ENCODE data around the gene PLA2G4B.

GRCh38 chr15:41836713-41837454, 1.8 kb upstream of the PLA2G4B start:
- TF ChIP-seq EZH2phosphoT487 (IDR thresholded peaks at IDR 0.05; ENCODE audit: low read depth): no peak
- TF ChIP-seq, protein P1, sequence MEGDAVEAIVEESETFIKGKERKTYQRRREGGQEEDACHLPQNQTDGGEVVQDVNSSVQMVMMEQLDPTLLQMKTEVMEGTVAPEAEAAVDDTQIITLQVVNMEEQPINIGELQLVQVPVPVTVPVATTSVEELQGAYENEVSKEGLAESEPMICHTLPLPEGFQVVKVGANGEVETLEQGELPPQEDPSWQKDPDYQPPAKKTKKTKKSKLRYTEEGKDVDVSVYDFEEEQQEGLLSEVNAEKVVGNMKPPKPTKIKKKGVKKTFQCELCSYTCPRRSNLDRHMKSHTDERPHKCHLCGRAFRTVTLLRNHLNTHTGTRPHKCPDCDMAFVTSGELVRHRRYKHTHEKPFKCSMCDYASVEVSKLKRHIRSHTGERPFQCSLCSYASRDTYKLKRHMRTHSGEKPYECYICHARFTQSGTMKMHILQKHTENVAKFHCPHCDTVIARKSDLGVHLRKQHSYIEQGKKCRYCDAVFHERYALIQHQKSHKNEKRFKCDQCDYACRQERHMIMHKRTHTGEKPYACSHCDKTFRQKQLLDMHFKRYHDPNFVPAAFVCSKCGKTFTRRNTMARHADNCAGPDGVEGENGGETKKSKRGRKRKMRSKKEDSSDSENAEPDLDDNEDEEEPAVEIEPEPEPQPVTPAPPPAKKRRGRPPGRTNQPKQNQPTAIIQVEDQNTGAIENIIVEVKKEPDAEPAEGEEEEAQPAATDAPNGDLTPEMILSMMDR (IDR thresholded peaks at IDR 0.05; ENCODE audit: low read depth, low read length): no peak
